Measurements from ENCODE around the gene RFX2.

The RFX2 gene

DNA sequence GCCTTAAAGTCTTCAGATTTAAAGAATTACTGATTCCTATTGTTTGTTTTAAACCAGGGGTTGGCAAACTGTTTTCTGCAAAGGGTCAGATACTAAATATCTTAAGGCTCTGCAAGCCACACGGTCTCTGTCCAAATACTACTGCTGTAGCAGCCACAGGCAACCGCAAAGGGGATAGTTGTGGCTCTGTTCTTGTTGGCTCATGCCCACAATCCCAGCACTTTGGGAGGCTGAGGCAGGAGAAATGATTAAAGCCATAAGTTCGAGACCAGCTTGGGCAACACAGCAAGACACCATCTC lies 154.7 kb downstream of the RFX2 start:
- no peak for DNase-seq (ENCODE audit: low read depth)

DNA sequence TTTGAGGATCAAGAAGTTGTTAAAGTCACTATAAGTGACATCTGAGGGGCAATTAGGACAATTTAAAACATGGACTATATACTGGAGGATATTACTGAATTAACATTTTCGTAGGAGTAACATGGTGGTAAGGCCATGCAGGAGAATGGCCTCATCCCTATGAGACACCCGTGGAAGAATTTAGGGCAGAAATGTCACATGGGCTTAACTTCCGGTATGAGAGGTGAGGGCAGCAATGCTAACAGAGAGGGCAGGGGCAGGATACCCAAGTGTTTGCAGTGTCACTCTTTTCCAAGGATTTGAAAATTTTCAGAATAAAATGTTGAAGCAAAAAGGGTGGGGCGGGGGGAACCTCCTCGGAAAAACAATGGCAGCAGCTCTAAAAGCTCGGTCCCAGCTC lies 156.0 kb downstream of the RFX2 start:
- DNase-seq (ENCODE audit: low read depth) = no peak

DNA sequence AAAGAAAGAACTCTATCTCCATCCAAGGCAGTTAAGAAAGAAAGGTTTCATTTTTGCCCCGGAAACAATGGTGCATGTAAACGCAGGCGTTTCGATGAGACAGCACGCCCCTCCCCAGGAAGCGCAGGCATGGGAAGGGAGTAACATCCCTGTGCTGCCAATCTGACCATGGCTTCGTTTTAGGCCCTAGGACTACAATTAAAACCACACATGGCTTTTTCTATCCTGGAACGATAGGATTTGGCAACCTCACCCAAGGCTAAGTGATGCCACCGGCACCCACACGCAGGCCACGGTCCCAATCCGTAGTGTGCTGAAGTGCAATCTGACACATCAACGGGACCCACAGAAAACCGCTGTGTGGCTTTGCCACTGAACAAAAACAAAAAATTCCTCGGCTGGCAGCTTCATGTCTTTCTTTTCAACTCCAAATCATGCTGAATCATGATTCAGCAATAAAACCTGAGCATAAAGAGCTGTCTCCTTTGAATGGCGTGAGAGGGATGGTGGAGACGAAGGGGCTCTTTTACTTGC lies 156.6 kb downstream of the RFX2 start:
- DNase-seq (ENCODE audit: low read depth) = no peak

DNA sequence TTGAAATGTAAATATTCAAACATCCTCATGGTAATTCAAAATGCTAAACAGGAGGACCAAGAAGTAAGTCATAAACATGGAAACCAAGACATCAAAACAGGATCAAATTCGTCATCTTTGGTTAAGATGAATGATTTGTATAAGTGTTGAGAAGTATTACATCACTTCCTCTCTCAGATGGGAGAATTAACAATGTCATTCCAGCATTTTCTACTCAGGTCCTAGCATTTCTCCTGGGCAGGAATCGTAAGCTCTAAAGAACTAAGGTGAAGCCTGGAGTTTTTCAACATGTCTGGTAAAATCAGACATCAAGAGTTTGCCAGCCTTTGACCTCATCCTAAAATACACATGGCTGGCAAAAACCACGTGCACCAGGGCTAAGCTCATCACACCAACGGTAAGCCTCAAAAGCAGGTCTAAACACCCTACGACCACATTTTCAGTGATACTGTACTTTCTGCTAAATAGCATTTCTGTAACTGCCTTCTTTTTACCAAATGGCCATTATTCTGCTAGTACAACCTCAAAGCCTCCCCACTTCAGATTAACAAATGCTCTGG lies 157.2 kb downstream of the RFX2 start:
- no peak for DNase-seq (ENCODE audit: low read depth)

DNA sequence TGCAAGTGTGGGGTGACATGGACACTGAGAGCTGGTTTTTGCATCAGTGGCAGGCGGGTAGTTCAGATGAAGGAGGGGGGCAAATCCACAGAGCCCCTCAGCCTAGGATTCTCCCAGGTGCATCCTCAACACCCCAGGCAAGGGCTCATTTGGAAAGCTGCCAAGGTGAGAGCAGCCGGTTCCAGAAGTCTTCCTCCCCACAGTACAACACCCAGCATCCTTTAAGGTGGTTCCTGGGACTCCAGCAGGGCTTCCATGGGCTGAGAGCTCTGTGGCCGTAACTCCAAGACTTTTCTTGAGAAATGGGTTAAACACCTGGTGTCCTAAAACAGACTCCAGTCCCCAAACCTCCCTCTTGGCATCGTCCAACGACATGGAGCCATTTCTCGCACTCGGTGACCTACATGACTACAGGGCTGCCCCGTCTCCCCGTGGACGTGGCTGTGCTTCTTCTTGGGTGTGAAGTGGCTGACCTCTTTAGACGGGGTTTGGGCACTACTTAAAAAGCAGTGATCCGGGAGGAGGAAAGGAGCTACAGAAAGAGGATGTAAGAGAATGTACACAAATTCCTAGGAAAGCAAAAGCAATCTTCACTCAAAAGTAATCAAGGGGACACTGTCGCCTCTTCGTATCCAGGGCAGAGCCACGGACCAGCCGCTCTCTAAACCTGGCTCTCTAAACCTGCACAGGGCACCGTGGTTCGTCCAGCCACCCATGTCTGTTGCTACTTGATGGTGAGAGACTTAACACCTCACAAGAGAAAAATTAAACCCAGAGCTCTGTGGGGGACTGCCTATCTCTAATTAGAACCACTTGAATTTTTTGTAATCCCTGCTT lies 157.9 kb downstream of the RFX2 start:
- no peak for DNase-seq (ENCODE audit: low read depth)

DNA sequence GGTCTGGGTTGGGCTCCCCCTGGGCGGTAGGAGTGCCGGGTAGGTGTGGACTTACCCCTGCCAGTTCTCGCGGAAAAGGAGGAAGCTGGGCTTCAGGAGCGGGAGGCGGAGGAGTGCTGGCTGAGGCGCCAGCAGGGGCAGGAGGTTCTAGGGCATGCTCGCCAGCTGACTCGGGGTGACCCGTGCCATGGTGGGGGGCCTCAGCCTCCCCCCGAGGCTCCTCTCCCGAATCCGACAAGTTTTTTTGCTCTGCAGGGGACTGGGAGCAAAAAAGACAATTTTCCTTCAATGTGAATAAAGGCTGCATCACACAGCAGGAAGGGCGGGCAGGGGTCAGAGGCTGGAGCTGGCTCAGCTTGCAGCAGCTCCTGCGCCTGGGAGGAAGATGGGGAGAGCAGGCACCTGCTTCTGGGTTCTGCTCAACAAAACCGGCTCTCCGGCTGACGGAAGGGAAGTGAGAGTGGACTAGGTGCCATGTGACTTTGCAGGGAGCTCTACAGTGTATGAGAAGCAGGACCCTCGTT lies 158.9 kb downstream of the RFX2 start:
- no peak for DNase-seq (ENCODE audit: low read depth)

DNA sequence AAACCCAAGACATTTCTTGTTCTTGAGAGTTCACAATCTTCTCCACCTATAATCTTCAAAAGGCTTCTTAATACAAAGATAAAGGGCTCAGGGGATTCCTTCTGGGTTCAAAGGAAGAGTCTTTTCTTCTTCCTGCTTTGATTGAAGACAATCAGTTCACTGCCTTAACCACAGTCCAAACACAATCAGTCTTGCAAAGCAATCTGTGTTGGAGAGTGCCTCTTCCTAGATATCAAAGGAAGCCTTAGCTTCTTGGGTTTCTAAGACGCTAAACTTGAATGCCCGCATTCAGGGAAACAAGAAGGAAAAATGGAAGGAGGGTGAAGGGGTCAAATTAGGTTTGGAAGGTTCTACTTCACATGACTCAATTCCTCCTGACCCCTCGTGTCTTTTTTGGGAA lies 159.6 kb downstream of the RFX2 start:
- no peak for DNase-seq (ENCODE audit: low read depth)

DNA sequence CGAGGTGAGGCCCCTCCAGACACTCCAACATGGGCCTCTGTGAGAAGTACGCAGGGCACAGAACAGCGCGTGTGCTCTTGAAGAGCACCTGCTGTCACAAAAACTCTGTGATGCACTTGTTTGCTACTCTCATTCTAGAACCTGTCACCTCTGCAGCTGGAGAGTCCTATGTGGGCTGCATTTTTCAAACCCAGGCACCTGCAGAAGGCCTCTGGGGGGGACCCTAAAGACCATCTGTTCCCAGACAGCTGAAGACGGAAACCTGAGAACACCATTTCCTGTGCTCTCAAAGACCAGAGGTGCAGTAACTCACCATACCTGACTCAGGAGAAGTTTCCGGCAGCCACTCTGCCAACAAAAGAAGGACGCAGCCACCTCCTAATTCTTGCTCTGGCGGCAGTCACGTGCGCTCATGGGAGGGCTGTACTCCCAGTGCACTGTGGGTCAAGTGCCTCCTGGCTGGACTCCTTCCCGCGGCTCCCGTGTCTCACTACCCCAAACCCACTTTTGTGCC lies 160.5 kb downstream of the RFX2 start:
- DNase-seq (ENCODE audit: low read depth) = no peak

DNA sequence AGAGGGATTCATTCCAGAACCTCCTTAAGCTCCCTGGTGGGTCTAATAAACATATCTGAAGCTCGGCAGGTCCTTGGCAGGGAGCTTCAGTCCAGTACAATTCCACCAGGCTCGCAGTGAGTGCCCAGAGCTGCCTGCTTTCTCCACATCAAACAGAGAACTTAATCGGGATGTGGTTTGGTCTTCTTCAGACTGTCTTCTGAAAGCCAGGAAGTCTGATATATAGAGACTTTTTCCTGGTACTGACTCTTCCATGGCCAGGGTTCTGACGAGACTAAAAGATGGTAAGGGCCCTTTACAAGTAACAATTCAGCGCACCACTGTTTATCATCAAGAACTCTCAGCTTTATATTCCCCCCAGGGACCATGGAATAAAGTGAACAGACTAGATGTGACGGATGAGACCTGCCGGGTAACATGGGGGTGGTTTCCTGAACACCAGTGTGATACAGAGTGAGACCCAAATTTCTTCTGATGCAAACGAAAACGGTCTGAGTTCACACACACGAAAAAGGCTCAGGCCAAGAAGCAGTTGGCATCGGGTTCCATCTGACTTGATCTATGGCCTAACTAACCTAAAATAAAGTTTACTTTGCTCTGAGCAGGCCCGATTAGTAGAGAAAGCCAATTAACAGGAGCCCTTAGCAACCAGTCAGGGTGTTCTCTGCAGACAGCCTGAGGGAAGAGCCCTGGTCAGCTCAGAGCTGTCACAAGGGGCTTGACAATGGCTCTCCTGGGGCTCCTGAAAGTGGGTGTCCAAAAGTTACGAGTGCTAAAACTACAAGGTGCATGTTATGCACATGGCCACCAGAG lies 161.3 kb downstream of the RFX2 start:
- DNase-seq (ENCODE audit: low read depth) = no peak

DNA sequence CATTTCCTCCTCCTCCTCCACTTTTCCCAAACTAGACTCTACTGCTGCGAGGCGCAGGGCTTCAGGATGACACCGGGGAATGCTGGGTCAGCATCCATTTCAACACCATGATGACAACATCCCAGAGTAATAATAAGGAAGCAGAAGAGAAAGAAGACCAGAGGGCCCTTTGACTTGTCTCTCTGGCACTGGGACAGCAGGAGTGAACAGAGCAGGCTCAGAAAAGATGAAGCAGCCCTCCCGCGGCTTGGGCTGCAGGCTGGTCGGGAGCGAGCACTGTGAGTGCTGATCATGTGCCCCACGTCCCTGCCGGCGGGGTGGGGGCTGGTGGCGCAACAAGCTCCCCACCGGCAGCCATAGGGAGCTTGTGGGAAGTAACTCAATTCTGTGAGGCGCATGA lies 162.9 kb downstream of the RFX2 start:
- DNase-seq (ENCODE audit: low read depth) = no peak

DNA sequence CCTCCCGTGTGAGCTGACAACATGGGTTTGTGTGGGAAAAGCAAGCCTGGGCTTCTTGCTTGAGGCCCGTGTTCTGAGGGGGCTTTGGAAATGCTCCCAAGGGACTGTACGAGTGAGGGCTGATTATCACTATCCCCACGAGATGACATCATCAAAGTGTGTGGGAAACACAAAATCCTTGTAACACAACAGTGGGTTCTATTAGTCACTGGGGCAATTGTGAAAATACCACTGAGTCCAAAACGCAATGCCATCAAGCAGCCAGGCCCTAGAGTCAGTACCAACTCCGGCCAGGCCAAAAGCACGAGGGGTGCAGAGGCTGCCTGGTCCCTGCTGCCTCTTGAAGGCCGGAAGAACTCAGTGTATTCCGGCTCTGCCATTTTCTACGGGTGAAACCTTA lies 166.7 kb downstream of the RFX2 start:
- no peak for DNase-seq (ENCODE audit: low read depth)

Measured in GM04504 (cell line).